CD4-positive, alpha-beta T cell treated with Interleukin-17A for 4 hours (primary cell): Measurements from ENCODE around the gene CAMK2B.

Experiments used
- DNase-seq: peaks from one replicate; pipeline ENCODE4 v3.0.0-alpha.2; 2020; ENCODE audit warnings: mixed read lengths

The CAMK2B gene

GRCh38 chr7:44285561-44285960, 39.8 kb downstream of the CAMK2B start:
- DNase-seq = no peak

DNA sequence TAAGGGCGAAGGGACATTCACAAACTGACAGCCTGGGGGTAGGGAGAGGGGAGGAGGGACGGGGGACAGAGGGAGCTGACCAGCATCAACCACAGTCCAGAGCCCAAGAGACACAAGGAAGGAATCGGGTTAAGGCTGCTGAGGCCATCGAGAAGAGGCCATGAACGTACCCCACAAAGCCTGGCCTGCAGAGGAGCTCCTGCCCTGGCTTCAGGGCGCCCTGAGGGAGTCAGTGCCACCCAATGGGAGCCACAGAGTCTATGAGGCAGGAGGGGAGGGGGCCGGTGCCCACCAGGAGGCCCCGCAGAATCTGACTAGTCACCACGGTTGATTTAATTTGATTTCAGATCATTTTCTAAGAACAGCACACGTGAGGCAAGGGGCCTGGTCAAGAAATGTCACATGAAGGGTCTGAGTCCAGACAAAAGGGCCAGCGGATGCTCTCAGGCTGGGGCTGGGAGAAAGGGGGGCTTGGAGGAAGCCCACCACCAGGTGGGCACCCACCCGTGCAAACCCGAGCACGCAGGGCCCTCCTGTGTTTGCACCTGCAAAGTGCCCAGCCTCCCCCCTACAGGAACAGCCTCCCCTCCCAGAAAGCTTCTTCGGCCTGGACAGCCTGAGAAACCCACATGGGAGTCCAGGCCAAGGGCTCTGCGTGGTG, 40.4 kb downstream of the CAMK2B start:
- no peak for DNase-seq

DNA sequence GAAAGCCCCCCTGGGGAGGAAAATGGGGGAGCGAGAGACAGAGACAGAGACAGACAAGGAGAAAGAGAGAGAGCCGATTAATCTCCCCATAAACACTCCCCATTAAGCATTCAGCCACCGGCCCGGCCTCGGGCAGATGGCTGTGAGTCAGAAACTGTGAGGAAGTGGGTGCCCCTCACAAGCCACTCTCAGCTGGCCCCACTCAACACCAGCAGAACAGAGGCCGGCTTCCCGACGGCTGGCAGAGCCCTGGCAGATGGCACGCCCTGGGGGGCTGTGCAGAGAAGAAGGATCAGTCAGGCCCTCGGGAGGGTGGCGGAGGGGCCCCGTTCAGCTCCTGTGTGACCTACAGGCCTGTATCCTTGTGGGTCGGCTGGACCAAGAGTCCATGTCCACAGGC, 41.2 kb downstream of the CAMK2B start:
- no peak for DNase-seq

DNA sequence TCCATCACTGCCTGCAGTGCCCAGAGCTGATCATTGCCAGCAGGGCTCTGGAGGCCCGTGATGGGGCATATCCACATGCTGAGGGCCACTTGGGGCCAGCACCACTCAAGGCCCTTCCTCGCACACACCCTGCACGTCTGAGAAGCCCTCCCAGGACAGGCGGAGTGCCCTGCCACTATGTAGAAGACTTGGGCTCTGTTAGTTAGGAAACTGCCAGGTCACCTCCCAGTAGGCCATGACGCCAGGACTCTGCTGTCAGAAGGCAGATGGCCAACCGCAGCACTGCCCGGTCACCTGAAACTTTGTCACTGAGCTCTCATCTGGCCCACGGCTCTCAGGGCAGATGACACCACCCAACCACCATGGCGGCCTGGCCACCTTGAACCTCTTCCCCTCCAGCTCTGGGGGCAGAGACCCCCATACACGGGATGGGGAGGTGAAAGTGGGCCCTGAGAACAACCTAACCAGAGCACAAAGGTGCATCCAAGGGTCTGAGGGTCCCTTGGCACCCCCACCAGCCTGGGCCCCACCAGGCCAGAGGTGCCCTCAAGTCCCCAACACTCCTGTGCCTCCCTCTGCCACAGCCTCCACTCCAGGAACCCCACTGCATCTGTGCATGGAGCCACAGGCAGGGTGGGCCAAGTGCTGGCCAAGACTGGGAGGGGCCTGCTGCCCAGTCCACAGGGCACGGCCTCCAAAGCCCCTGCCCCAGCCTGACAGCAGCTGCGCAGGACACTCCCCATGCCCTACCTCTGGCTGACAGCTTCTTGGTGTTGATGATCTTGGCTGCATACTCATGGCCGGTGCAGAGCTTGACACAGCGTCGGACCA, 41.8 kb downstream of the CAMK2B start:
- no peak for DNase-seq

GRCh38 chr7:44282601-44283171, 42.7 kb downstream of the CAMK2B start:
- DNase-seq = no peak

DNA sequence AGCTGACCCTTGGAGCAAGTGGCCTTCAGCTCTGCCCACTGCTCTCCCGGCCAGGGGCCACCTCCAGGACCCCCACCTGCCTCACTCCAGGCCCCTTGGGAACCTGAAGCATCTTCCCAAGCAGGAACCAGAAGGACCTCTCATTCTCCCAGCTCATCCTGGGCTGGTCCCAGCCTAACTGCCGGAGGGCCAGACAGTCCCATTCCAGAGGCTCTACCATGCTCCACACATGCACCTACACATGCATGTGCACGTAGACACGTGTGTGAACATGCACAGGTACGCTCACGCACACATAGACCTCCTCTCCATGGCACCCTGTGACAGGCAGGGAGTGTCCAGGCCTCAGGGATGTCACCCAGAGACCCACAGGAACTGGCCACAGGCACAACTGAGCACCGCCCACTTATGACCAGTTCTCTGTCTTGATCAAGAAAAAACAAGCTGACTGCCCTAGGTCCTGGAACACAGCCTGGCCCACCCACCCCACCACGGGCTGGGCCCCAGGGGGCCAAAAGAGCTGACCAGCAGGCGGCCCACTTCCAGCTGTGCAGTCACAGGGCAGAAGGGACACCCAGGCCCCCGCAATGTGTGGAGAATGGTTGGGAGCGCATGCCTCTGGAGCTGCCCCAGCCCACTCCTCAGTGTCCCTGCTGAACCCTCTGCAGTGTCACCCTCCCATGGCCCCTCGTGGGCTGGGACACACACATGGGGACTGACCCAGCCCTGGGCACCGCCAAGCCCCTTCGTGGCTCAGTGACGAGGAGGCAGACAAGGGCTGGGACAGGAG, 43.4 kb downstream of the CAMK2B start:
- DNase-seq = no peak

GRCh38 chr7:44280993-44281721, 44.2 kb downstream of the CAMK2B start:
- DNase-seq = no peak

DNA sequence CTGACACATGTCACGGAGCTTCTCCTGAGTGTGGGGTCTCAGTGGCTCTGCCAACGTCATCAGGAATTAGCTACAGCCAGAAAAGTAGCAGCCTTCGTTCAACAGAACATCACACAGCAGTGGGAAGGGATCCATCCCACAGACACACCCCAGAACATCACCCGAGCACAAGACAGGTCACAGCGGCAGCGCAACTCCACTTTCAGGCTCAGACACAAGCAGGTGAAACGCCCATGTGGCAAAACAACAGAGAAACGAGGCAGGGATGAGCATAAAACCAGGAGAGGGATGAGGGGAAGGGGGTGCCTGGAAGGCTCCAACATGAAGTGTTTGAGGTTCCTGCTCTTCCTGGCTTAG, 44.8 kb downstream of the CAMK2B start:
- DNase-seq = no peak

DNA sequence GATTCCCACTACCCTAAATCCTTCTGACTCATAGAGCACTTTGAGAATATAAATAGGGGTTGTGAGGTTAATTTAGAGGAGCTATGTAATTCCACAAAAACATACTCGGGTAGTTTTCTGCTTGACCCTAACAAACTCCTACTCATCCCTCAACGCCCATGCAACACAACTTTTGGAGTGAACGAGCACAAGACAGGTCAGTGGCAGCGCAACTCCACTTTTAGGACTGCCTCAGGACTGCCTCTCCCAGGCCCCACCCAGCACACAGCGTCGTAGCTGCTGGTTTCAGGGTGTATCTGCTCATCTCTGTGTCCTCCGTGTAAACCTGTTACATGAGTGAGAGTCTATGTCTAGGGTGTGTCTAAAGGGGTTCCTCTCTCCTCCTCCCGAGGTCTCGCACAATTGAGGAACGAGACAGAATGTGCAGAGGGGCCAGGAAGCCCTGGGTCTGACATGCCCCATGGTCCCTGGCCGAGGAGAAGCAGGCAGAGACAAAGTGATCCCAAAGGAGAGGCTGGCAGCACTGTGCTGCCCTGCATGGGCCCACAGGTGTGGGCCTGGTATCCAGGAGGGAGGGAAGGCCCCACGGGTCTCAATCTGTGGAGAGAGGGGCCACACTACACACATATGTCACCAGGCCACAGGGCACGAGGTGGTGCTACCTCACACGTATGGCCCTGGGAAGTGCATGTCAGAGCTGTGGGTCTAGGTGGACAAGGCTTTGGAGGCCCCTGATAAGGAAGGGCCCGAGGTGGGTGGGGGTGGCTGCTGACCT, 45.5 kb downstream of the CAMK2B start:
- DNase-seq = no peak

GRCh38 chr7:44279286-44279685, 46.1 kb downstream of the CAMK2B start:
- no peak for DNase-seq

DNA sequence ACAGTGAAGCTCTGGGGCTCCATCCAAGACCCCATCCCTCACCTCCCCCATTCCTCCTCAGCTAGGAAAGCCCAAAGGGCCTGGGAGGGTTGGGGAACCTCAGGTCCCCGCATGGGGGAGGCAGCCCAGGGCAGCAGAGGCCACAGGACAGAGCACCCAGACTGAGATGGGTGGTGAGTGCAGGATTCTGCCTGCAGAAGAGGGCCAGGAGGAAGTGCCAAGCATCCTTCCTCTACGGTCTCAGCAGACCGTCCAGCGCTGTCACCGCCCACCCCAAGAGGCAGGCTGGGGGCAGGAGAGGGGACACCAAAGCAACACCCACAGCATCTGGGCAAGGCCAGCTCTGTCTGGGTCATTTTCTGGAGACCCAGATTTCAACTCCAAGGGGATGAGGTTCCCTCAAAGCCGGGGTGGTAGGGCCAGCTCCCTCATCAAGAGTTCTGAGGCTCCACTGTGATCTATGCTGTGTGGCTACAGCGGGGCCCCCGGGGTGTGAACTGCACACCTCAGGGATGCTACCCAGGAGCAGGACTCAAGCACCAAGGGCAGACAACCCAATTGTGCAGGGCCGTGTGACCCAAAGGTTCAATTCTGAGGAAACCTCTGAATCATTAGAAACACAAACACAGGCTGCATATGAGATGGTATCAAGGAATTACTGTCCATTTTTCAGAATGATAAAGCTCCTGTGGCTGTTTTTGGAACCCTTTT, 46.8 kb downstream of the CAMK2B start:
- DNase-seq = no peak

DNA sequence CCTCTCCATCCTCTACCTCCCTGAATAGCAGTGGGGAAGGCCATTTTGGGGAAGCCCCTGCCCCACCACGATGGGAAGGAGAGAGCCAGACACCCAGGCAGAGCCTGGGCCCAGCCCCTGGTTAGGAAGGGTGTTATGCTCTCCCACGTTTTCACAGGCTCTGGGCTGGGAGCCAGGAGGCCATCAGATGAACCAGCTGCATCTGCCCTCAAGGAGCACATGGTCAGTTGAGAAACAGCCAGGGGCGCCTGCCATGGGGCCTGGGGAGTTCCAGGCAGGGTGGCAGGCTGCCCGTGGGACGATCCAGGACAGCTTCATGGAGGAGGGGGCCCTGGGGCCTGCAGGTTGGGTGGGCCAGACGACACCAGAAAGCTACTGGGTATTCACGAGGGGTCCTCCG, 47.5 kb downstream of the CAMK2B start:
- no peak for DNase-seq

DNA sequence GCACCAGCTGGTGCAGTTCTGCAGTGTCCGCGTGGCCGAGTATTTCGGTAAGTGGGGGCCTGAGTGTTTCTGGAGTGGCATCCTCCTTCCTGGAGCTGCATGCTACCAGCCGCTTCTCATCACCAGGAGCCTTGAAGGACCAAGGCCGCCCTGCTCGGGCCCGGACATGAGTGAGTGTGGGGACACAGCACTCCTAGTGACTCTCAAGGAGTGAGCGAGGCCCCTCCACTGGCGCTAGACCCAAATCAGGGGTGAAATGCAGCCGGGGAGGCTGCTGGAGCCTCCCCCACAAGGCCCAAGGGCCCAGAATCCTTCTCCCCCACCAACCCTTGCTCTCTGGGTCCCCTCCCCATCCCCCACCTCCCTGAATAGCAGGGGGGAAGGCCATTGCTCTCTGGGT, 48.0 kb downstream of the CAMK2B start:
- no peak for DNase-seq

DNA sequence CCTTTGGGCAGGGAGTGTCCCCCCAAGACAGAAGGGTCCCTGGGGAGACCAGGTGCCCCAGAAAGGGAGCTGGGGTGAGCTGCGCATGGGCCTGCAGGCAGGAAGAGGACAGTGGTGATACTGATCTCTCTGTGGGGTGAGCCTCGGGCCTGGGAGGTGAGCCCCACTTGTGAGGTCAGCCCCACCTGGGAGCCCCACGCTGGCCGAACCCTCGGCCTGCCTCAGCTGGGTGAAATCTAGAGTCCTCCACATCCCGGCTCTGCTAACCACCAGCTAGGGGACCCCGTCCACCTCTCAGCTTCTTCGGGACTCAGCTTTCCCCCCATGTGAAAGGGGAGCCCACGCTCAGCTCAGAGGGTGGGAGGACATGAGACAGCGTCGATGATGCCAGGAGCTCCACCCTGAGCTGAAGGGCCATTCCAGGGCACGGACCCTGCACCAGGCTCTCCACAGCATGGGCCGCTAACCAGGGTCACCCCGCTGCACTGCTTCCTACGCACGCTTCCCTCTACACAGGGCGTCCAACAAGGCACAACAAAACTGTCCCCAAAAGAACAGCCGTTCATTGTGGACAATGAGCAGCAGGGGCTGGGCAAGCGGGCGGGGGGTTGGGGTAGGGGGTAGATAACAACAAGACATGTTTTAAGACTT, 48.7 kb downstream of the CAMK2B start:
- DNase-seq = no peak

DNA sequence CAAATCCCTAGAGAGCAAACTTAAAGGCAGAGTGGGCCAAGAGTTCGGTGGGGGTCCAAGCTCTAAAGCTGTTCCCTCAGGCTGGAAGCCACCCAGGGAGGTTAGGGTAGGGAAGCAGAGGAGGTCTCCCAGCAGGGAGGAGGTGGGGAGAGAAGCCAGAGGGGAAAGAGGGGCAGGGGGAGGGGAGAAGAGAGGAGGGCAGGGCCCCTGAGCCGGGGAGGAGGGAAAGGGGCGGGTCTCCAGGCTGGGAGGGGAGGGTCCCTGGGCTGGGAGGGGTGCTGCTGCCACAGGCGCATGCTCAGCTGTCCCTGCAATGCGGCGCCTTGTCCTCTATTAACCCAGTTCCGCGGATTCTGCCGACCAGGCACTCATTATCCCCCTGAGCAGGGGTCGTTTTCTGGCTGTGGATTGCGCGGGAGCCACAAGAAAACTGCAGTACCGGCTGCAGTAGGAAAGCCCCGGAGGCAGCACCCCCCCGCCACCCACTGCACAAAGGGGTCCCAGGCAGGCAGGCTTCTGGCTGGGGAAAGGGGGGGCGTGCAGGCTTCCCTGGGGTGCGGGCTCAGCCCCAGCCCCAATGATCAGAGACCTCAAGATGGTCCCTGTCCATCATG, 49.3 kb downstream of the CAMK2B start:
- DNase-seq = no peak

DNA sequence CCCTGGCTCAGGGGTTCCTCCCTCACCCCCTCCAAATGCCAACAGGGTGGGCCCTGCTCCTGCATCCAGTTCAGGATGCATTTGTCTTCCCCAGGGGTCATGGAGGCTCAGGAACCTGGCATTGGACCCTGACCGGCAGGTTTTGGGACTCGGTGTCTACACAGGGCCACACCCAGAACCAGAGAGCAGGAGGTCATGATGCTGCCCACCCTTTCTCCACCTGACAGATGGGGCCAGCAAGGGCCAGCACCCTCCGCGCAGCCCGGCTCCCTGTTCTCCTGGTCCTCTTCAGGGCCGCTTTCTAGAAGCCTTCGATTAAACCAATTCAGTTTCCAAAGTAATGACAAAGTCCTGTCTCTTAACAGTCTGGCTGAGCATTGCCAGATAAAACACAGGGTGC, 50.2 kb downstream of the CAMK2B start:
- no peak for DNase-seq

DNA sequence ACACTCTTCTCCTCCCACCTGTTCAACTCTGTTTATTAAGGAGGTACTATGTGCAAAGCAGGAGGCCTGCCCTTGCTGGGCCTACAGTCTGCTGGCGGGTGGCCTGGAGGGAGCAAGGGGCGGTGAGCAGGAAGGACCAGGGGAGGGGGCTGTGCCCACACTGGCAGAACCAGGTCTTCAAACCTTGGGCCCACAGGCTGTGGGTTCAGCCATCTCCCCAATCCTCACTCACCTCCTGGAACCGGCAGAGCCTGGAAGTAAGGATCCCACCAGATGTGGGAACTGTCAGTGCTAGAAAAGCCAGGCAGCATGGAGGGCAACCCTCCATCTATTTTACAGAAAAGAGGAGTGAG, 50.8 kb downstream of the CAMK2B start:
- DNase-seq = no peak

- no peak for DNase-seq
Observed at GRCh38 chr7:44273681-44274622, 51.4 kb downstream of the CAMK2B start.

GRCh38 chr7:44272981-44273380, 52.4 kb downstream of the CAMK2B start:
- no peak for DNase-seq
